CD4-positive, alpha-beta T cell treated with Interleukin-1 beta for 1 hour (primary cell): ENCODE data around the gene DERA.
"Not testable (repeated sequence)": the region's sequence is repeated elsewhere in the genome, so short reads cannot be mapped to it uniquely, and the experiment has no call there.

Source experiments
- DNase-seq, 2 donors: peaks; one replicate each; pipeline ENCODE4 v3.0.0-alpha.2; 2020 to 2022

Gene DERA

GRCh38 chr12:15910864-15911721, at the start of gene DERA:
Gene DERA (plus strand): TSS chr12:15911332. CDS start chr12:15911384, 52 bp downstream.
- DNase-seq, result peak; percentile 55 to 59

GRCh38 chr12:15861404-15861803, 49.7 kb upstream of the DERA start:
- DNase-seq, result no peak

GRCh38 chr12:15862840-15863239, 48.3 kb upstream of the DERA start:
- no peak for DNase-seq

GRCh38 chr12:15863372-15863771, 47.8 kb upstream of the DERA start:
- no peak for DNase-seq

- DNase-seq, result no peak
Observed at GRCh38 chr12:15863984-15864383, 47.1 kb upstream of the DERA start.

GRCh38 chr12:15868186-15868585, 42.9 kb upstream of the DERA start:
- no peak for DNase-seq

GRCh38 chr12:15873556-15873955, 37.6 kb upstream of the DERA start:
- DNase-seq, result no peak

GRCh38 chr12:15874556-15875145, 36.5 kb upstream of the DERA start:
- not testable (repeated sequence) for DNase-seq

GRCh38 chr12:15875863-15876262, 35.3 kb upstream of the DERA start:
- no peak for DNase-seq

- DNase-seq, result no peak
Observed at GRCh38 chr12:15879413-15879812, 31.7 kb upstream of the DERA start.

GRCh38 chr12:15880721-15881120, 30.4 kb upstream of the DERA start:
- no peak for DNase-seq

GRCh38 chr12:15882118-15882971, 28.8 kb upstream of the DERA start, which contains the start of gene STRAP:
Gene STRAP (plus strand): TSS chr12:15882387. CDS start chr12:15882708, 321 bp downstream.
- peak; percentile 97 for DNase-seq

GRCh38 chr12:15883536-15883935, 27.6 kb upstream of the DERA start:
- no peak for DNase-seq

- DNase-seq, result no peak
Observed at GRCh38 chr12:15886372-15887042, 24.6 kb upstream of the DERA start.

- DNase-seq, result no peak
Observed at GRCh38 chr12:15887043-15887817, 23.9 kb upstream of the DERA start.

- DNase-seq, result no peak
Observed at GRCh38 chr12:15892645-15893259, 18.4 kb upstream of the DERA start.

- no peak for DNase-seq
Observed at GRCh38 chr12:15893260-15893659, 17.9 kb upstream of the DERA start.

GRCh38 chr12:15896867-15897266, 14.3 kb upstream of the DERA start:
- DNase-seq, result no peak

GRCh38 chr12:15897433-15897832, 13.7 kb upstream of the DERA start:
- DNase-seq, result no peak

GRCh38 chr12:15899282-15899870, 11.8 kb upstream of the DERA start:
- peak in 1 of 2 donors; percentile 47 for DNase-seq

GRCh38 chr12:15904378-15904920, 6.7 kb upstream of the DERA start:
- DNase-seq, result no peak
